Fibroblast of skin of scalp (primary cell): ENCODE data around the gene IFT80. TPM values are rescaled to one million over a fixed set of nuclear protein-coding genes. Genes with fewer than 3 reads are reported as not detected.

ENCODE experiments used
- DNase-seq: peaks from one replicate; pipeline ENCODE4 v3.0.0-alpha.2; 2013
- polyA plus RNA-seq, 2 experiments: library from polyadenylated mRNA; unstranded; fragments of 120-200 nt; gene quantifications; one replicate each; pipeline ENCODE4 v1.2.1, GENCODE V29; 2013; ENCODE audit not compliant: insufficient read length in 2 of 2

The IFT80 gene
- polyA plus RNA-seq (2013, experiment 1 of 2; ENCODE audit: insufficient read length), result 23.8 TPM
- polyA plus RNA-seq (2013, experiment 2 of 2; ENCODE audit: insufficient read length), result 31.6 TPM

DNA sequence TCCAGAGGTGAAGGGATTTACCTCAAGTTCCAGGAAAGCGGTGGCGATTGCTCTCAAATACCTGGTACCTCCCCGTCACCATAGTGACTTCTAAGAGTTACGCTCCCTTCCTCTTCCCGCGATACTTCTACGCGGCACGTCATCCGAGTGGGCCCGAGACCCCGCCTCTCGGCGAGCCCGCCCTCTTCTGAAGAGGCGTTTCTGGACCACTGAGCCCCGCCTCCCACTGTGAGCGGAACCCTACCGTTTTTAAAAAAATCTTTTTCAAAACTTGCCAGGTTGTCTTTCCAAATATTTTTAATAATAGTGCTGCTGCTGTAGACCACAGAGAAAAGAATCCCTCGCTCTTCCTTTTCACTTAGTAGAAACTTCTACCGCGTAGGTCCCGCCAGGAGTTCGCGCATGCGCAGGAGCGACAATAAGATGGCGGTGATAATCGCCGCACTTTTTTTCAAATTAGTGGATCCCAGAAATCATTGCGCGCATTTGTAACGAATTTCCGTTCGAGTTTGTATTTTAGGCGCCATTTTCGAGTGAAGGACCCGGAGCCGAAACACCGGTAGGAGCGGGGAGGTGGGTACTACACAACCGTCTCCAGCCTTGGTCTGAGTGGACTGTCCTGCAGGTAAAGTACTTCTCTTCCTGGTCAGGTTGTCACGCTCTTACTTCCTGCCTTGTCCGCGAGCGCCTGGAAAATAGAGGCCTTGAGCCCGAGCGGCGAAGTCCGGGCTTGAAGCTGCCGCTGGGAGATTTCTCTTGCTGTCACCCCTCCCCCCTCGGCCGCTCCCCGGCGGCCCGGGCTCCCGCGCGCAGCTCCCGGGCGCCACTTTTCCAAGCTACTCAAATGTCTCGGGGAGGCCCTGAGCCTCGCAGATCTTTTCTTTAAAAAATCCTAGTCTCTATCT lies at the start of gene IFT80, which contains the start of gene SMC4:
IFT80 (minus strand) TSS at position 101 of the 905 bp plus-strand sequence. CDS start 14,625 bp downstream, outside the sequence.
SMC4 (plus strand) TSS at position 526 of the 905 bp plus-strand sequence. CDS start 1,177 bp downstream, outside the sequence.
- peak; percentile 97 for DNase-seq

DNA sequence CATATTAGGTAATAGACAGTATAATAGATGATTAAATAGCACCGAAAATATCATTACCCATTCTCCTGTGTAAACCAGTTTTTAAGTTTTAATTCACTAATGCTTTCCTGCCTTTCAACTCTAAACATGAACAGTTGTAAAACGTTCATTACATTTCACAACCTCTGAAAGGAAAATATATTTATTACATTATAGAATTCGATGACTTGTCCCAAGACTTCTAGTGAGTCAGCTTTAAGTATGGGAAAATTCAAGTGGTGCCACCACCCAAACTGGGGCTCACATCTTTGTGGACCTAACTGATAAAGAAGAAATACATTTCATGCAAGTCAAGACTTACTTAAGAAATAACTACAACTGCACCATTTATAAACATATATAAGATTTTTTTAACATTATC lies 48.5 kb upstream of the IFT80 start:
- DNase-seq, result peak; percentile 53

DNA sequence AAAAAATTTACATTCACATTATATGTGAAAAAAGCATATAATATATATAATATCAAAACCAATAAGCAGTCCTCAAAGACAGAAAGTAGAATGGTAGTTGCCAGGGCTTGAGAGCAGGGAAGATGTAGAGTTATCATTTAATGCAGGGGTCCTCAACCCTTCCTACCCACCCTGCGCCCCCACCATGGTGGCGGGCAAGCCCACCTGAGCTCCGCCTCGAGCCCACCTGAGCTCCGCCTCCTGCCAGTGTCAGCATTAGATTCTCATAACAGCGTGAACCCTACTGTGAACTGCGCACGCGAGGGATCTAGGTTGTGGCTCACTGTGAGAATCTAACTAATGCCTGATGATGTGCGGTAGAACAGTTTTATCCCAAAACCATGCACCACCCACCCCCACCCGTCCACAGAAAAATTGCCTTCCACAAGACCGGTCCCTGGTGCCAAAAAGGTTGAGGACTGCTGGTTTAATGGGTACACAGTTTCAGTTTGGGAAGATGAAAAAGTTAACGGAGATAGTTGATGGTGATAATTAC lies 47.6 kb upstream of the IFT80 start:
- DNase-seq, result no peak

DNA sequence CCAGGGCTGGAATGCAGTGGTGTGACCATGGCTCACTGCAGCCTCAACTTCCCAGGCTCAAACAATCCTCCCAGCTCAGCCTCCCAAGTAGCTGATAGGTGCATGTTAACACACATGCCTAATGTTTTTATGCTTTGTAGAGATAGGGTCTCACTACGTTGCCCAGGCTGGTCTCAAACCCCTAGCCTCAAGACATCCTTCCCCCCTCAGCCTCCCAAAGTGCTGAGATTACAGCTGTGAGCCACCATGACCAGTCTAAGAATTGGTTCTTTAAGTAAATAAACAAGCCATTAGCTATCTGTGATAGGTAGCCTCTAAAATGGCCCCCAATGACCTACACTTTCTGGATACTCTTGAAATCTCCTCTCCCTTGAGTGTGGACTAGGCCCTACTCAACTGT lies 46.8 kb upstream of the IFT80 start:
- DNase-seq, result no peak

- DNase-seq, result no peak
Measured at GRCh38 chr3:160444411-160444810, 45.4 kb upstream of the IFT80 start.

DNA sequence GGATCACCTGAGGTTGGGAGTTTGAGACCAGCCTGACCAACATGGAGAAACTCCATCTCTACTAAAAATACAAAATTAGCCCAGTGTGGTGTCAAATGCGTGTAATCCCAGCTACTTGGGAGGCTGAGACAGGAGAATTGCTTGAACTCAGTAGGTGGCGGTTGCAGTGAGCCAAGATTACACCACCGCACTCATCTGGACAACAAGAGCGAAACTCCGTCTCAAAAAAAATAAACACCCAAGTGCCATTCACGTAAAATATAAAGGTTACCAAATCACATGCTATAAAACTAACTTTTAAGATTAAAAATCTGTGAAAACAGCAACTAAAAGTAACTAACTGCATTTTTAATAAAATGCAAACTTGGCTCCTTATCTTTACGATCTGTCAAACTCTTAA lies 41.7 kb upstream of the IFT80 start:
- no peak for DNase-seq

GRCh38 chr3:160437083-160437455 lies 38.0 kb upstream of the IFT80 start:
- DNase-seq, result no peak

DNA sequence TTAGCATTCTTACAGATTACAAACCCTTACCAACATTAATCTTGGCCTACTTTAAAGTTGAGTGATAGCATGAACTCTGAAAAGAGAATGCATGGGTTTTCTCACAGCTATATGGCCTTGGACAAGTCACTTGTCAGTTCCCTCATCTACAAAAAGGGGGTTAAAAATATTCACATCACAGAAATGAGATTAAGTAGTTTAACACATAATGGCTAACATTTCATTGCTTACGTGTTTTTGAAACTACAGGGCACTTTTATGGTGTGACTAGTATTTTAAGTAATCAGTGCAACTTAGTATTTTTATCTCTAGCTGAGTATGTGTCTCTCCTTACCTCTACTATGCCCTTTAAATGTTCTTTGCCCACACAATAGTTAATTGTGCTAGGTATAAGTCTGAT lies 36.7 kb upstream of the IFT80 start:
- no peak for DNase-seq

- no peak for DNase-seq
Measured at GRCh38 chr3:160435095-160435494, 36.1 kb upstream of the IFT80 start.

DNA sequence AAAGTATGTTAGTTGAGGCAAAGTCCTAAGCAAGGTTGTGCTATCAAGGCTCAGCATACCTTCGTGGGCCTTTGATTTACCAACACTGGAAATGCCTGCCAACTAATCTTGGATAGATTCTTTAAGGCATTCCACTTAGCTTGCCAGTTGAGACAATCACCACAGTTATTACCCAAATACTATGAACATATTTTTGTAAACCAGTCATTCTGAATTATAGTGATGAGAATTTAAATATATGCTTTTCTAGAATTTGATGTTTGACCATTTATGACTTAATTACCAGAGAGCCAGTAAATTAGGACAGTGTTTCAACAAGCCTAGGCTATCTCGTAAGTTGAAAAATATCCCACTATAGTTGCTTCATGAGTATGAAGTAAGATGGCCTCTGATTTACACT lies 35.0 kb upstream of the IFT80 start:
- DNase-seq, result peak; percentile 52

GRCh38 chr3:160427832-160428424 lies 28.9 kb upstream of the IFT80 start:
- DNase-seq, result no peak

GRCh38 chr3:160417311-160417710 lies 18.3 kb upstream of the IFT80 start:
- no peak for DNase-seq

- peak; percentile 80 for DNase-seq
Measured at GRCh38 chr3:160413613-160414248, 14.7 kb upstream of the IFT80 start.

DNA sequence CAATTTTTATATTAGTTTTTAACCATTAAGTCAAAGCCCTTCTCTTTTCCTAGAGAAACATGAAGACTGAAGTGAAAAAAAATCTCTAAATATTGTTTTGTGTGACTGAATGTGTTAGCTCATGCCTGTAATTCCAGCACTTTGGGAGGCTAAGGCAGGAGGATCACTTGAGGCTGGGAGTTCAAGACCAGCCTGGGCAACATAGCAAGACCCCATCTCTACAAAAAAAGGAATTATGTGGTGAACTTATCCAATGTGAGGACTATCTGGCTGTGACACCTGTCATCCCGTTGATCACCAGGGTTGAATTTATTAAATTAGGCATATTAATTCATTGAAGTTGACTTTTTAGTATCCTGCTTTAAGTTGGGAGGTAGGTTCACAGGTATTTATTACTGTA lies 13.5 kb upstream of the IFT80 start:
- no peak for DNase-seq

DNA sequence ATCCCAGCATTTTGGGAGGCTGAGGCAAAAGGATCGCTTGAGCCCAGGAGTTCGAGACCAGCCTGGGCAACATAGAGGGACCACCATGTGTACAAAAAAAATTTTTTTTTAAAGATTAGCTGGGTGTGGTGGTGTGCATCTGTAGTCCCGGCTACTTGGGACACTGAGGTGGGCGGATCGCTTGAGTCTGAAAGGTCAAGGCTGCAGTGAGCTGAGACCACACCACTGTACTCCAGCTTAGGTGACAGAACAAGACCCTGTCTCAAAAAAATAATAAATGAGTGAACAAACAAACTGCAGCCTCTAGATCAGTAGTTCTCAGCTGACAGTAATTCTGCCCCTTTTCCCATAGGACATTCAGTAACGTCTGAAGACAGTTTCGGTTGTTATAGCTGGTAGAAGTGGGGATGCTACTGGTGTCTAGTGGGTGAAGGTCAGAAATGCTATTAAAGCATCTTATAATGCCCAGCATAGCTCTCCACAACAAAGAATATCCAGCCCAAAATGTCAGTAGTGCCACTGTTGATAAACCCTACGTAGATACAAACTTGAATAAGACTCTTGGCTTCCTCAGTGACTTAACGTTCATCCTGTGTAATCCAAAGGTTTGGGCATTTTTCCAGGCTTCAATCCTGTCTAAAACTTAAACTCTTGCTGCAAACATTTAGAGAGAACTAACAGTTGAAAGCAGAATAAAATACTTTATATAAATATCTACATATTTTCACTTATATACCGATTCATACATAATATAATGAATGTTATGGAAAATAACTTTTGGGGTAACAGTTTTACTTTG lies 11.0 kb upstream of the IFT80 start:
- DNase-seq, result no peak

DNA sequence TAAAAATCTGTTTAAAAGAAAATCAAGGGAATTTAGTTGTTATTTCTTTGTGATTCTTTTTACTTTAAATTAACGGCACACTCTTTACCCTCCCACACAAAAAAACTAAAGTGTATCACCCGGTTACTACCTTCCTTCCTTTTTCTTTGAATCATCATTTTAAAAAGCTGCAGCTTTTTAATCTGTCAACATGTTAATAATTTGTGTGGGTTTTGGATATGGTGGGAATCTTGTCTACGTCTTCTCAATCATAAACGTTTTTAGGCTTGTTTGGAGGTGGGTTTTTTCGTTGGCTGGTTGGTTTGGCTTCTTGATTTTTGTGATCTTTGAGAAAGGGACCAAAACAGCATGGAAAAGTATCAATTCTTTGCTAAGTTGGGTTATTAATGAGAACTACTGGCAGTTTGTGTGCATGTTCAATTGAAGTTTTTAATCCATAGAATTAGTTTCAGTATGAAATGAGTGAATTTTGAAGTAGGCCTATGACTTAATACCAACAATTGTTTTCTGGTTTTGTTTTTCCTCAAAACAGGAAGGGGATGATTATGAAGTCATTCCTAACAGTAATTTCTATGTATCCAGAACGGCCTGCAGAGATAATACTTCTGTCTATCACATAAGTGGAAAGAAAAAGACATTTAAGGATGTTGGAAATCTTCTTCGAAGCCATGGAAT lies 4.9 kb upstream of the IFT80 start:
- DNase-seq, result no peak

GRCh38 chr3:160403028-160403545 lies 4.1 kb upstream of the IFT80 start:
- DNase-seq, result no peak

GRCh38 chr3:160402221-160403027 lies 3.4 kb upstream of the IFT80 start:
- no peak for DNase-seq

DNA sequence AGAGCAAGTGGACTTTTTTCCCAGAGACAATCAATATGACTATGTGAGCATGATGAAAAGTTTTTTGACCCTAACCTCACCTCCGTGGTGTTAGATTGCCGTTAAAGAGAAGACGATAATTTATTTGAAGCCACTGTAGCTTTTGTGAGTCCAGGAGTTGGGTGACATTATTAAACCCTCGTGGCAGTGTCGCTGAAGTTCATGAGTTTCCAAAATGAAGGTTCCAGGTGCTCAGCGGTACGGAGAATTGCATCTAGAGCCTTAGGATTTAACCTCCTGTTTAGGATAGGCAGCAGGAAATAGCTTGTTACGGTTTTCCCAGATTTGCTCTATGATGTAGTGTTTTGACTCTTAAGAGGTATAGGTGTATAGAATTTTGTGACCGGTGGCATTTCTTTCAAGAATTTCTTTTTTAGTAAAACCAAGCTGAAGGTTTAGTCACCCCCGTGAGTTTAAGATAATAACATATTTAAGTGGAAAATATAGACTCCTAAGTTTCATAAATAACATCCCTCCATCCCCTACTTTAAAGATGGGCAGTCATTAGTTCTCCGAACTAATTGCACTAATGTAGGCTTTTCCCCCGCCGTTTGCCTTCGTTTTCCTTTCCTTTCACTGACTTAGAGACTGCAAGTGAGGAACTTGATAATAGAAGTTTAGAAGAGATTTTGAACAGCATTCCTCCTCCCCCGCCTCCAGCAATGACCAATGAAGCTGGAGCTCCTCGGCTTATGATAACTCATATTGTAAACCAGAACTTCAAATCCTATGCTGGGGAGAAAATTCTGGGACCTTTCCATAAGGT lies 2.5 kb upstream of the IFT80 start:
- peak; percentile 77 for DNase-seq
